Stomach (tissue), 9 donors: ENCODE measurements around the gene UBAP1. TPM values are rescaled to one million over a fixed set of nuclear protein-coding genes. Genes with fewer than 3 reads are reported as not detected.

Experiments used
- DNase-seq, 2 donors: peaks; one replicate each; pipeline versions ENCODE4 v3.0.0 to v3.0.0-alpha.2; 2013 to 2019
- H3K27ac ChIP-seq, 5 donors: fragments of 200-600 bp in 4 of 5; sonication (generic) in 4 of 5; one replicate each; pipeline ENCODE4 v1.5.1; 2013 to 2019; ENCODE audit warnings: mild to moderate bottlenecking in 1 of 5, moderate library complexity in 1 of 5
- H3K27me3 ChIP-seq, 3 donors: fragments of 200-600 bp; sonication (generic); one replicate each; pipeline ENCODE4 v1.5.1; 2017 to 2019; ENCODE audit warnings: mixed run types in 1 of 3
- H3K36me3 ChIP-seq, 4 donors: fragments of 200-600 bp; sonication (generic); 1 replicate in 3 of 4; 2 replicates in 1 of 4; pipeline ENCODE4 v1.5.1; 2016 to 2019
- H3K4me1 ChIP-seq, 4 donors: fragments of 200-600 bp; sonication (generic); one replicate each; pipeline ENCODE4 v1.5.1; 2016 to 2019
- H3K4me3 ChIP-seq, 4 donors: fragments of 200-600 bp; sonication (generic) in 3 of 4; one replicate each; pipeline ENCODE4 v1.5.1; 2016 to 2019; ENCODE audit warnings: mild to moderate bottlenecking in 1 of 4
- H3K9me3 ChIP-seq, 4 donors: fragments of 200-600 bp; sonication (generic); one replicate each; pipeline ENCODE4 v1.5.1; 2016 to 2019
- CTCF ChIP-seq, 7 experiments: fragments of 450-650 bp in 4 of 7; fragments of 200-600 bp in 3 of 7; sonication (generic) in 3 of 7; IDR thresholded peaks; one replicate each; pipeline ENCODE4 v1.5.1; 2016 to 2019; ENCODE audit warnings: antibody characterized with exemption in 7 of 7, control low read depth in 2 of 7, mild to moderate bottlenecking in 1 of 7
- EP300 ChIP-seq: sonication (generic); formaldehyde crosslinking; IDR thresholded peaks from one replicate; pipeline ENCODE4 v1.6.1; 2017; ENCODE audit warnings: antibody characterized with exemption
- POLR2A ChIP-seq, 4 donors: fragments of 450-650 bp; IDR thresholded peaks; one replicate each; pipeline ENCODE4 v1.6.1; 2016; ENCODE audit warnings: antibody characterized with exemption in 4 of 4, control low read depth in 2 of 4, mild to moderate bottlenecking in 1 of 4, moderate library complexity in 1 of 4
- POLR2AphosphoS5 ChIP-seq, 3 donors: sonication (generic); formaldehyde crosslinking; IDR thresholded peaks; one replicate each; pipeline ENCODE4 v1.6.1; 2016; ENCODE audit warnings: antibody characterized with exemption in 3 of 3
- WGBS, 5 donors: extraction: QIAGEN DNeasy Blood & Tissue Kit in 3 of 5; methylation state at CpG; one replicate each; pipeline versions ENCODE4 v1.1.5 to v1.1.7; 2013 to 2018; 5-methylcytosine and 5-hydroxymethylcytosine counted together
- intact Hi-C: fragments of 100-400 bp; cut with DNase I; formaldehyde crosslinking; loops from one replicate; pipeline ENCODE4 v1.15.1; 2023; ENCODE audit warnings: low total_unique reads
- polyA plus RNA-seq, 3 donors: library from polyadenylated mRNA; stranded (reverse); fragments of 200-250 nt; gene quantifications; one replicate each; pipeline ENCODE4 v1.2.3, GENCODE V29; 2013
- total RNA-seq, 5 donors: library from RNA; depleted of rRNA; stranded (reverse); fragments of >200 nt; gene quantifications; one replicate each; pipeline versions ENCODE4 v1.1.0 to v1.2.3, GENCODE V29; 2014 to 2016
- donor health status: healthy with polysubstance abuse.
- donor health status: Bipolar disorder and iron deficiency.
- donor health status: healthy.

Gene UBAP1
- total and polyA plus RNA-seq, 8 donors: 17.7 to 53.1 (median 34.1) TPM

- peaks cover 0 to 6% (median 0%) of the 10 kb centered on the region in 4 donors for H3K4me1 ChIP-seq
- H3K27me3 ChIP-seq: no peaks in the 10 kb centered on the region
- DNase-seq: no peak
- TF ChIP-seq EP300 (no peak), POLR2AphosphoS5 (IDR thresholded peaks at IDR 0.05) (no peak), CTCF (IDR thresholded peaks at IDR 0.05) (no peak), POLR2A (IDR thresholded peaks at IDR 0.05) (no peak)
- no peaks in the 10 kb centered on the region for H3K36me3 ChIP-seq
- no peak overlapping the region for H3K4me3 ChIP-seq
- no peak overlapping the region for H3K27ac ChIP-seq
- intact Hi-C loops: no loop called here
- 61 to 81% (median 72%) methylated on average over 3 of the region's 3 CpGs for WGBS, 5 donors
- no peaks in the 10 kb centered on the region for H3K9me3 ChIP-seq
Observed at GRCh38 chr9:34145165-34145564, 33.7 kb upstream of the UBAP1 start.

GRCh38 chr9:34151398-34151797 is 27.4 kb upstream of the UBAP1 start:
- H3K9me3 ChIP-seq: no peaks in the 10 kb centered on the region
- no peaks in the 10 kb centered on the region for H3K4me1 ChIP-seq
- no peaks in the 10 kb centered on the region for H3K27me3 ChIP-seq
- intact Hi-C loops: no loop called here
- WGBS, 5 donors: 89 to 94% (median 92%) methylated on average over 4 of the region's 4 CpGs
- H3K36me3 ChIP-seq: no peaks in the 10 kb centered on the region
- DNase-seq: no peak
- H3K4me3 ChIP-seq: no peak overlapping the region
- TF ChIP-seq EP300 (no peak), POLR2AphosphoS5 (IDR thresholded peaks at IDR 0.05) (no peak), CTCF (IDR thresholded peaks at IDR 0.05) (no peak), POLR2A (IDR thresholded peaks at IDR 0.05) (no peak)
- H3K27ac ChIP-seq: no peak overlapping the region

GRCh38 chr9:34154057-34154456 is 24.8 kb upstream of the UBAP1 start:
- H3K36me3 ChIP-seq: no peaks in the 10 kb centered on the region
- no peak for TF ChIP-seq CTCF (IDR thresholded peaks at IDR 0.05)
- no peak for TF ChIP-seq POLR2AphosphoS5 (IDR thresholded peaks at IDR 0.05)
- TF ChIP-seq POLR2A (IDR thresholded peaks at IDR 0.05): no peak
- no peak for TF ChIP-seq EP300
- H3K27ac ChIP-seq: no peak overlapping the region
- intact Hi-C loops: no loop called here
- no peaks in the 10 kb centered on the region for H3K27me3 ChIP-seq
- peaks cover 0 to 5% (median 0%) of the 10 kb centered on the region in 4 donors for H3K4me1 ChIP-seq
- no peak overlapping the region for H3K4me3 ChIP-seq
- no peaks in the 10 kb centered on the region for H3K9me3 ChIP-seq
- no peak for DNase-seq
- WGBS, 5 donors: 65 to 92% (median 89%) methylated on average over 1 of the region's 1 CpG

GRCh38 chr9:34157318-34157717 is 21.5 kb upstream of the UBAP1 start:
- Histone ChIP-seq H3K4me1 (peaks cover 0 to 5% (median 0%) of the 10 kb centered on the region in 4 donors), H3K27ac (no peak overlapping the region), H3K4me3 (no peak overlapping the region), H3K9me3 (no peaks in the 10 kb centered on the region), H3K27me3 (no peaks in the 10 kb centered on the region), H3K36me3 (no peaks in the 10 kb centered on the region)
- intact Hi-C loops: no loop called here
- TF ChIP-seq POLR2A (IDR thresholded peaks at IDR 0.05): no peak
- TF ChIP-seq POLR2AphosphoS5 (IDR thresholded peaks at IDR 0.05): no peak
- TF ChIP-seq EP300: no peak
- TF ChIP-seq CTCF (IDR thresholded peaks at IDR 0.05): no peak
- no peak for DNase-seq
